GM19043 (cell line): ENCODE results near the gene CAP2.
"Not testable (repeated sequence)": the region's sequence is repeated elsewhere in the genome, so short reads cannot be mapped to it uniquely, and the experiment has no call there.

Experiments
- ATAC-seq: cut with Tn5 transposase; IDR thresholded peaks from one replicate; pipeline ENCODE4 v1.9.1; 2021; ENCODE audit warnings: low read depth; ENCODE audit not compliant: unreplicated experiment

The CAP2 gene

DNA sequence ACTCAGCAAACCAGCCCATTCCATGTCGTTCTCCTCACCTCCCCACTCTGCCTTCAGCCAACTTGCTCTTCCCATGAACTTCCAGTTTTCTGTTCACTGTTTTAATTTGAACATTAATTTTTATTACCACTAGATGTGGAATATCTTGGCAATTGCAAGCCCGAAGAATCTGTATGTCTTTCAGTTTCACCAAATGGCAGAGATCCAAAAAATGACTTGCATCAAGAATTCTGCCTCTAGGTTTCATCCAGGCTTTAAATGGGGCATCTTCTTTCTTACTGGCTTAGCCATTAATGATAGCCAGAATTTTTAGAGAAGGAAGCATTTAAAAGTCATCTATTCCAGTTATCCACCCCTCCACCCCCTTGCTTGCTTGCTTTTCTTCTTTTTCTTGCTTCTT is 39.0 kb downstream of the CAP2 start:
- ATAC-seq: no peak

- ATAC-seq: no peak
These were observed 46.0 kb downstream of the CAP2 start for GRCh38 chr6:17439243-17439993.

GRCh38 chr6:17440811-17441210 is 47.4 kb downstream of the CAP2 start:
- ATAC-seq: not testable (repeated sequence)

GRCh38 chr6:17442196-17442595 is 48.8 kb downstream of the CAP2 start:
- ATAC-seq: no peak

DNA sequence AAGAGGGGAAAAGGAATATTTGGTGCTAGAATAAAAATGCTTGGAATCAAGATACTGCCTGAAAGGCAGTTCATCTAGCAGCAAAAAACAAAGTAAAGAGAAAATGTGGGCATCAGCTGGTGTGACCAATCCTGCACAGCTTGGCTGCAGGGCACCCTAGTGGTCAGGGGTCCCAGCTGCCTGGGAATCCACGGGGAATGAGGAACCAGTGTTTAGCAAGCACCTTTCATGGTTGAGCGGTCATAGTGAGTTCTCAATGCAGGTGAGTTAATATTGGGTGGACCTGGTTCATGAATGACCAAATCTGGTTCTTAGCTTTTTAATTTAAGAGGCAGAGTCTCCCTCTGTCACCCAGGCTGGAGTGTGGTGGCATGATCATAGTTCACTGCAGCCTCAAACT is 53.3 kb downstream of the CAP2 start:
- ATAC-seq: no peak

- no peak for ATAC-seq
These were observed 54.8 kb downstream of the CAP2 start for GRCh38 chr6:17448165-17448564.

- ATAC-seq: no peak
These were observed 57.0 kb downstream of the CAP2 start for GRCh38 chr6:17450397-17450796.

DNA sequence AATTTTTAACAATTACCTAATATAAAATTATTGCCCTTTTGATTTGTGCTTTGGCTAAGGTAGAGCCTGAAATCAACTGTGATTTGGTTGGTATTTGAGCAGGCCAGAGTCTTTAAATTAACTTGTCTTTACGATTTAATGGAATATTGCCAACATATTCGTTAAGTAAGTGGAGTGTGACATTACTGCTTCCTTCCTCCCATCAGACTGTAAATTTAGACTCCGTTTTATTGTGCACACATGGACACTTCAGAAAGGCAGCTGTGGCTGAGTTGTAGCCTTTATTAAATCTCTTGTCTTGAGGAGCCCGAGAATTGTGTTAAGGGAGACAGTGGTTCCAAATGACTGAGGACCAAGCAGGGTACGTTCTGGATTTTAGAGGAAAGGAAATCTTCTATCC is 57.4 kb downstream of the CAP2 start:
- ATAC-seq: no peak

GRCh38 chr6:17452096-17452495 is 58.7 kb downstream of the CAP2 start:
- ATAC-seq: no peak

DNA sequence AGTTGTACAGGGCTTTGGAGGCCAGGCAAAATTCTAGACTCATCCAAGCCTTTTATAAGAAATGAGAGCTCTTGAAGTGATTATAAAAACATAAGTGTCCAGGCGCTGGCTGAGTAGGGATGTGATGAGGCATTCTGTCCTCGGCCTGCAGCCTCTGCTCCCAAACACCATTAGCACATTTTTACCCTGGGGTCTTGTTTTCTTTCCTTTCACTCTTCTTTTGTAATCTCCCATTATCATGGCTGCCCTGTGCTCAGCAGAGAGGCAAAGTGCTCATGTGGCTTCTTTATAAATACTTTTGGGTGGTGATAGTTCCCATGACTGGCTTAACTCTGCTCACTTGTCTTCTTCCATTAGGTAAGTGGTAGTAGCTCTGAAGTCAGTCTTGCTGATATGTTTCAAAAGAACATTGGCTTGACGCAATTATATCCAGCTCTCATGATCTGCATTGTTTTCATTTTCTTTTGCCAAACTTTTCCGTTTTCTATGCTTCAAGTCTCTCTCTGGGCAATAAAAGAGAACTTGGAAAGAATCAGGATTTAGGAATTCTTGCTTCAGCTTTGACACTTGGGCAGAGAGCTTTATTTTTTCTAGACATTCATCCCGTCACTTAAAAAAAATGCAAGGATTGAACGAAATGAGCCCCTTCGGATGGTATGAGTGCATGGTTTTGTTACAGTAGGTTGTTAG is 61.1 kb downstream of the CAP2 start:
- no peak for ATAC-seq

DNA sequence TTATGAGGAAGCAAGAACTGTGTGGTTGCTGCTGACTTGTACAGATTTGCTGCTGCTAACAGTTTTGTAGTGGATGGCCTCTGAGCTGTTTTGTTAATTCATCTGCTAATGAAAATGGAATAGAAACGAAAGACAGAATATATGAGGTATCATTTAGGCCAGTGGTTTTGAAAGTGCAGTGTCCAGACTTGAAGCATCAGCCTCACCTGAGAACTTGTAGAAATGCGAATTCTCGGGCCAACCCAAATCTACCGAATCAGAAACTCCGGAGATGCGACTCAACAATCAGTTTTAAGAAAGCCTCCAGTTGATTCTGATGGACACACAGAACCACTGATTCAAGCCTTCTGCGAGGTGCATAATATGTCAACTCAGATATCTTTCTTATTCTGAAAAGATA is 62.5 kb downstream of the CAP2 start:
- no peak for ATAC-seq

DNA sequence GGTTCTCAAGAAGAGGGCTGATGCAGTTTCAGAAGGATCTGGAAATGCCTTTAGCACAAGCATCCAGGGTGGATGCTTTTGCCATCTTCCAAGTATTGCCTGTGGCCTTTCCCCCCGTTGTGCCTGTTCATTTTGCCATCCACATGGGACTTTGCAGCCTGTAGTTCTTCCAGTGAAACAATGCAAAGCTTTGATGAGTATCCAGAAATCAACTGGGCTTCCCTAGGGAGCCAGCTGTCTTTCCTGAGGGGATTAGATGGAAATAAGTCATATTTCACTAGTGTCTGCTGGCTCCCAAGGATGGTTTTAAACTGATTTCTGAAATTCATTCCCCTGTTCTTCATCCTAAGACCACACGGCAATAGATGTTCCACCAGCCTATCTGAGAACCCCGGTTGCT is 63.3 kb downstream of the CAP2 start:
- no peak for ATAC-seq

DNA sequence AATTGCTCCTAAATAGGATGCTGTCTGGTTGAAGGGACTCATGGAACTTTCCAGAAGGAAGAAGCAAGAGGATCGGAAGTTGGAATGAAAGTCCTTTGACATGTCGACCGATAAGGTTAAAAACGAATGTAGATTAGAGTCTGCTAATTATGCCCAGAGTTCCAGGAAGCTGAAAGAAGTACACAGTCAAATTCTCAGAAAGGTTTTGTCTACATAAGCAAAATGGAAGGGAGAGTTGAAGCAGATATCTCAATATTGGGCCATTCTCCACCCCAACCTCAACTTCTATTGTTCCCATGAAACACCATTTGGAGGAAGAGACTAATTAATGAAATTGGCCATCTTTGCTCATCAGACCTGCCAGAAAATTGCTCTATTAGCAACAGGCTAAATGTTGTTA is 64.0 kb downstream of the CAP2 start:
- no peak for ATAC-seq

- no peak for ATAC-seq
These were observed 64.6 kb downstream of the CAP2 start for GRCh38 chr6:17457956-17458355.

GRCh38 chr6:17458966-17459365 is 65.6 kb downstream of the CAP2 start:
- no peak for ATAC-seq

- no peak for ATAC-seq
These were observed 67.5 kb downstream of the CAP2 start for GRCh38 chr6:17460862-17461261.

DNA sequence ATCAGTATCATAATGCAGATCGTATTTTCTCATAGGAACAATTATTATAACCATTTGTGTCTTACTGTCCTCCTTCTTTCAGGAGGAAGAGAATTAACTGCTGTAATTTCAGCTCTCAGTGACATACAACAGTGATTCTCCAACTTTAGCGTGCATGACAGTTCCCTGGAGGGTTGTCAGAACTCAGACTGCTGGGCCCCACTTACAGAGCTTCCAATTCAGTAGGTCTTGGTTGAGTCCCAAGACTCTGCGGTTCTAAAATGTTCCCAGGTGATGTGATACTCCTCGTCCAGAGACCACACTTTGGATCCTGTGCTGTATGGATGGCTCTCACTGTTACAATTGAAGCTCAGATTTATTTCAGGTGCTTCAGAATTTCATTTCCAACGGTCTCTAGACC is 72.8 kb downstream of the CAP2 start:
- no peak for ATAC-seq

DNA sequence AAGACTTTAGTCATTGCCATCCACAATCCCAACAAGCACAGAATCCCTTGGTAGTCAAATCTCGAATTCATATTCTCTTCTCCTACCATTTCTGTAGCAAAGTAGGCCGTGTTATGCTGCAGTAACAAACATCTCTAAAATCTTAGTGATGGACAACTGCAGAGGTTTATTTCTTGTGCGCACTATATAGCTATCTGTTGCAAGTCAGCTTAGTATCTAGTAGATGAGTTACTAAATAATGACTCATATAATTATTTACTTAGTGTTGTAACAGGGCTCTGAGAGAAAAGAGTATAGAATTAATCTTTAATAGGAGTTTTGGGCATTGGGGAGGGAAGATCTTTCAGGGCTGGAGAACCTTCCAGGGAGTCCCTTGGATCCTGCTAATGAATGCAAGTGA is 73.3 kb downstream of the CAP2 start:
- no peak for ATAC-seq

- no peak for ATAC-seq
These were observed 75.8 kb downstream of the CAP2 start for GRCh38 chr6:17469006-17469832.

DNA sequence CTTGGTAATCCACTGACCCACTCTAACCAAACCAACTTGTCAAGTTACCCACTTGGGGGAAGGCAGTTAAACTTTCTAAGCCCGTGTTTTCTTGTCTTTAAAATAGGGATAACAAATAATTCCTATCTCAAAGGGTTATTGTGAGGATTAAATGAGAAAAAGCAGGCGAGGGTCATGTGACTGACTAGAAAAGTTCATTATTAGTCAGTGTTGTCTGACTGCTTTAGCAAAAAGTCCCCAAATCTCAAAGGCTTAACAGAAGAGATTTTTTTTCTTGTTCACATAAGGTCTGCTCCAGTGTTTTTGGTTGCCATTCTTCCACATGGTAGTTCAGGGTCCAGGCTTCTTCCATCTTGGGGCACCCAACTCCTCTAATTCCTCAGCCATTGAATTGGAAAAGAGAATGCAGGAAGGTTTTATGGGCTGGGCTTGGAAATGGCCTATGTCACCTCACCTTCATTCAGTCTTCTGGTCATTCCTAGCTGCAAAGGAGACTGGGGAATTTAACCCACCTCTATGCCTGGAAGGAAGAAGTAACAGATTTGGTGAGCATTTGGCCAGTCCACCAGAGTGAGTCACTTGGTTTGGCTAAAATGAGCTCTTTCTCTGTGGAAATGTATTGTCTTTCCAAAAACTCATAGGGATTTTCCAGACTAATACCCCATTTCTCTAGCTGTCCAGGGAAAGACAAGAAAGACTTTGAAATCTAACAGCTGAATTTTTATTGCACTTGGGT is 77.0 kb downstream of the CAP2 start:
- no peak for ATAC-seq

DNA sequence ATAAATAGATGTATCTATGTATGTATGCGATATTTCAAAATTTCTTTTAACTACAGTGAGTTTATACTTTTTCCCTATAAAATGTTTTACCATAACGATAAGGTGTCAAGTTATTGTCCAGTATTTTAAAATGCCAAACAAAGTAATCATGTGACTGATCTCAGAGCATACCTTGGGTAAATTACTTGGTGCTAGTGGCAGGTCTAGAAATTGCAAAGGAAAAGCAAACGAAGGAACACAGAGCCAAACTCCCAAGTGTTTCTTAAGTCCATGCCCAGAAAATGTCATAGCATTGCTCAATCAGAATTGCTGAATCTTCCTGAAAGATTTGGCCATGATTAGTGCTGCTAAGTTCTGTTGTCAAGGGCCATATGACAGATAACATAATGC is 77.5 kb downstream of the CAP2 start:
- ATAC-seq: no peak
